GM12878 (cell line): Measurements from ENCODE around the gene HSBP1. TPM values are rescaled to one million over a fixed set of nuclear protein-coding genes. Genes with fewer than 3 reads are reported as not detected.

Source experiments
- ATAC-seq: fragments of 200-7000 bp; cut with Tn5 transposase; 3 replicates; pipeline ENCODE4 v1.9.1; 2020; ENCODE audit warnings: mild to moderate bottlenecking, moderate library complexity
- BruUV-seq: library from RNA; stranded (reverse); fragments of 400-500 nt; replicated peaks from 2 replicates; lab custom pipeline; 2021; lab: Mats Ljungman, UMichigan
- CTCF ChIA-PET: fragments of 300-600 bp; sonication (Branson Sonifier 250); formaldehyde crosslinking; extraction: SDS; loops from one replicate; lab custom pipeline; 2021; ENCODE audit warnings: inconsistent platforms; lab: Yijun Ruan, JAX
- POLR2A ChIA-PET: fragments of 350-600 bp; formaldehyde crosslinking; extraction: SDS; loops from one replicate; lab custom pipeline; 2021; ENCODE audit warnings: inconsistent platforms; lab: Charles Lee
- RAD21 ChIA-PET: fragments of 300-600 bp; sonication (Branson Sonifier 250); formaldehyde crosslinking; loops from one replicate; lab custom pipeline; 2023; ENCODE audit warnings: antibody characterized with exemption; ENCODE audit not compliant: unreplicated experiment; lab: Charles Lee
- SMC1A ChIA-PET: fragments of 300-600 bp; sonication (Branson Sonifier 250); formaldehyde crosslinking; loops from one replicate; lab custom pipeline; 2023; ENCODE audit not compliant: unreplicated experiment, uncharacterized antibody; lab: Charles Lee
- DNase-seq: peaks from one replicate; pipeline ENCODE4 v3.0.0-alpha.2; 2011; ENCODE audit warnings: low read depth, low spot score
- FAIRE-seq: peaks from 3 replicates; lab custom pipeline; 2011; peaks lifted over from hg19 to GRCh38; lab: Jason Lieb, UNC
- H2AFZ ChIP-seq: 2 replicates; pipeline ENCODE4 v1.6.0; 2011; ENCODE audit warnings: low read depth, low read length, control low read depth; ENCODE audit not compliant: control insufficient read depth
- H3K27ac ChIP-seq: 2 replicates; pipeline ENCODE4 v1.5.1; 2011; ENCODE audit warnings: control low read depth; ENCODE audit not compliant: control insufficient read depth, insufficient read depth
- H3K27me3 ChIP-seq, 2 experiments: replicated peaks in 1 of 2; 2 replicates each; pipeline versions ENCODE4 v1.6.0 to v1.6.1; 2011; ENCODE audit warnings: low read length in 1 of 2; ENCODE audit not compliant: control insufficient read depth in 2 of 2, insufficient read depth in 2 of 2
- H3K36me3 ChIP-seq, 2 experiments: 2 replicates each; pipeline ENCODE4 v1.5.1; 2011; ENCODE audit warnings: low read length in 1 of 2; ENCODE audit not compliant: control insufficient read depth in 2 of 2, insufficient read depth in 2 of 2
- H3K4me1 ChIP-seq: 2 replicates; pipeline ENCODE4 v1.6.1; 2011; ENCODE audit warnings: mild to moderate bottlenecking, low read length, moderate library complexity, mixed read lengths; ENCODE audit not compliant: control insufficient read depth, insufficient read depth
- H3K4me2 ChIP-seq: 2 replicates; pipeline ENCODE4 v1.6.0; 2011; ENCODE audit warnings: control low read depth; ENCODE audit not compliant: control insufficient read depth, insufficient read depth
- H3K4me3 ChIP-seq: fragments of 200-600 bp; sonication (generic); 2 replicates; pipeline ENCODE4 v1.5.1; 2016
- H3K79me2 ChIP-seq: 2 replicates; pipeline ENCODE4 v1.6.0; 2011; ENCODE audit warnings: low read length; ENCODE audit not compliant: control insufficient read depth, insufficient read depth
- H3K9ac ChIP-seq: 2 replicates; pipeline ENCODE4 v1.8.0; 2011; ENCODE audit warnings: low read length, control low read depth, mixed read lengths; ENCODE audit not compliant: control insufficient read depth, insufficient read depth
- H3K9me3 ChIP-seq: replicated peaks from 3 replicates; pipeline ENCODE4 v1.5.1; 2011; ENCODE audit warnings: mild to moderate bottlenecking, low read length; ENCODE audit not compliant: control insufficient read depth, insufficient read depth
- H4K20me1 ChIP-seq: 2 replicates; pipeline ENCODE4 v1.6.0; 2011; ENCODE audit not compliant: control insufficient read depth, insufficient read depth
- BCL11A ChIP-seq: IDR thresholded peaks from 2 replicates; pipeline ENCODE4 v1.6.1; 2011; ENCODE audit warnings: low read depth, low read length
- DPF2 ChIP-seq: fragments of 450-650 bp; IDR thresholded peaks from 2 replicates; pipeline ENCODE4 v1.6.1; 2017; ENCODE audit warnings: mild to moderate bottlenecking
- EP300 ChIP-seq, 2 experiments: fragments of 150-350 bp in 1 of 2; IDR thresholded peaks; 2 replicates each; pipeline ENCODE4 v1.6.1; 2011 to 2012; ENCODE audit warnings: low read depth in 2 of 2, low read length in 2 of 2, borderline replicate concordance in 1 of 2, improper control_type of control experiment in 1 of 2, inconsistent platforms in 1 of 2; ENCODE audit not compliant: control insufficient read depth in 1 of 2
- EZH2 ChIP-seq: IDR thresholded peaks from 2 replicates; pipeline ENCODE4 v1.6.1; 2012; ENCODE audit warnings: low read depth, mild to moderate bottlenecking, control low read depth, inconsistent platforms, low read length, borderline replicate concordance; ENCODE audit not compliant: control insufficient read depth
- RBBP5 ChIP-seq: fragments of 200-600 bp; sonication (generic); conservative IDR thresholded peaks from 2 replicates; pipeline ENCODE4 v1.6.1; 2016
- RUNX3 ChIP-seq: IDR thresholded peaks from 2 replicates; pipeline ENCODE4 v1.6.1; 2012; ENCODE audit warnings: low read length, inconsistent platforms
- SMC3 ChIP-seq: IDR thresholded peaks from 2 replicates; pipeline ENCODE4 v1.6.1; 2011; ENCODE audit warnings: low read length, improper control_type of control experiment, borderline replicate concordance
- TAF1 ChIP-seq: IDR thresholded peaks from 2 replicates; pipeline ENCODE4 v1.6.1; 2011; ENCODE audit warnings: mild to moderate bottlenecking, low read depth, low read length, borderline replicate concordance
- TARDBP ChIP-seq: IDR thresholded peaks from 2 replicates; pipeline ENCODE4 v1.6.1; 2016; ENCODE audit warnings: borderline replicate concordance
- TCF3 ChIP-seq: IDR thresholded peaks from 2 replicates; pipeline ENCODE4 v1.6.1; 2012; ENCODE audit warnings: low read depth, mild to moderate bottlenecking, low read length, borderline replicate concordance; ENCODE audit not compliant: insufficient read depth
- ZBED1 ChIP-seq: IDR thresholded peaks from 2 replicates; pipeline ENCODE4 v1.6.1; 2016; ENCODE audit warnings: borderline replicate concordance
- ZZZ3 ChIP-seq: IDR thresholded peaks from 2 replicates; pipeline ENCODE4 v1.6.1; 2011; ENCODE audit warnings: low read depth; ENCODE audit not compliant: control insufficient read depth, insufficient read length
- WGBS: methylation state at CpG from one replicate; pipeline ENCODE4 v1.1.6; 2016; ENCODE audit warnings: low lambda C conversion rate; ENCODE audit not compliant: insufficient replicate concordance, insufficient coverage; ENCODE audit errors: missing lambda C conversion rate; 5-methylcytosine and 5-hydroxymethylcytosine counted together
- in situ Hi-C: fragments of 300-500 bp; cut with MboI; formaldehyde crosslinking; loops from 9 replicates; pipeline ENCODE4 v1.14.3; 2018; ENCODE audit warnings: mixed read lengths
- intact Hi-C: fragments of 100-400 bp; cut with micrococcal nuclease; formaldehyde crosslinking; loops from one replicate; pipeline ENCODE4 v1.14.2; 2022; ENCODE audit not compliant: unreplicated experiment
- polyA plus RNA-seq, 11 experiments: library from polyadenylated mRNA; depleted of rRNA in 4 of 11; unstranded in 6 of 11; stranded (reverse) in 5 of 11; fragments of >200 nt; fragmentation: Nextera tagmentation in 4 of 11; fragmentation: Illumina TruSeq in 1 of 11; extraction: Ambion mirVana in 4 of 11; extraction: Trizol in 1 of 11; gene quantifications; 1 replicate in 1 of 11; 2 replicates in 10 of 11; pipeline versions ENCODE4 v1.2.1 to v1.2.3, GENCODE V29; 2011 to 2016; ENCODE audit warnings: inconsistent platforms in 2 of 11, missing spikeins in 2 of 11, low read depth in 1 of 11
- total RNA-seq, 4 experiments: library from RNA; depleted of rRNA in 3 of 4; stranded (reverse); fragments of >200 nt in 3 of 4; fragmentation: Illumina TruSeq in 1 of 4; extraction: Trizol in 1 of 4; gene quantifications; 2 replicates each; pipeline versions ENCODE4 v1.2.1 to v1.2.3, GENCODE V29; 2013 to 2021
- TF ChIP-seq, protein P1 (sequence below): fragments of 450-650 bp; formaldehyde crosslinking; IDR thresholded peaks from 2 replicates; pipeline ENCODE4 v1.5.0; 2022; ENCODE audit warnings: mild to moderate bottlenecking, missing genetic modification characterization

HSBP1 gene
- total and polyA plus RNA-seq, 10 of the 15 experiments (the other 5 are each of a cell fraction or from before 2014, with no cell fraction given): 26.6 to 263 (median 95.7) TPM

GRCh38 chr16:83776944-83777343 lies 30.8 kb upstream of the HSBP1 start:
- no peak overlapping the region for H3K4me3 ChIP-seq
- no peaks in the 10 kb centered on the region for H3K4me1 ChIP-seq
- no peaks in the 10 kb centered on the region for H4K20me1 ChIP-seq
- intact Hi-C loops: no loop called here
- POLR2A ChIA-PET: no interaction called here
- BruUV-seq: no TSS peak
- CTCF ChIA-PET: no interaction called here
- no peak overlapping the region for H3K9ac ChIP-seq
- 39% methylated on average over 9 of the region's 9 CpGs for WGBS
- RAD21 ChIA-PET: no interaction called here
- DNase-seq (no peak), ATAC-seq (no peak), FAIRE-seq (no peak)
- no peaks in the 10 kb centered on the region for H3K79me2 ChIP-seq
- no peak overlapping the region for H2AFZ ChIP-seq
- no peaks in the 10 kb centered on the region for H3K36me3 ChIP-seq
- no peaks in the 10 kb centered on the region for H3K9me3 ChIP-seq
- SMC1A ChIA-PET: no interaction called here
- H3K4me2 ChIP-seq: no peak overlapping the region
- H3K27me3 ChIP-seq: no peaks in the 10 kb centered on the region; a peak in 1 of 4 replicates
- no peak overlapping the region for H3K27ac ChIP-seq
- in situ Hi-C loops: no loop called here
- TF ChIP-seq TARDBP: no peak
- TF ChIP-seq BCL11A: no peak
- no peak for TF ChIP-seq TAF1
- no peak for TF ChIP-seq RBBP5
- TF ChIP-seq, all 136 proteins: peak for 0

DNA sequence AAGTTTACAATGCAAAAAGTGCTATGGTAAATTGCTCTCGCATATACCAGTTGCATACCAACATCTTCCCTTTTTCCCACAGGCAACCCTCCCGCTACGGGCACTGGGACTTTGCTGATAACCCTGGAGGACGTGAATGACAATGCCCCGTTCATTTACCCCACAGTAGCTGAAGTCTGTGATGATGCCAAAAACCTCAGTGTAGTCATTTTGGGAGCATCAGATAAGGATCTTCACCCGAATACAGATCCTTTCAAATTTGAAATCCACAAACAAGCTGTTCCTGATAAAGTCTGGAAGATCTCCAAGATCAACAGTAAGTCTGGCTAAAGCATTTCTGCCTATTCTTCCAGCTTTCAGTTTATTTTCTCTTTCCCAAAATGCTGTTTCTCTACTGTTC lies 27.9 kb upstream of the HSBP1 start:
- ATAC-seq: no peak
- SMC1A ChIA-PET: no interaction called here
- Histone ChIP-seq H3K36me3 (no peaks in the 10 kb centered on the region), H3K27ac (no peak overlapping the region), H3K9me3 (no peaks in the 10 kb centered on the region), H3K27me3 (no peaks in the 10 kb centered on the region), H3K4me3 (no peak overlapping the region), H3K9ac (no peak overlapping the region), H3K4me2 (no peak overlapping the region), H3K4me1 (no peaks in the 10 kb centered on the region), H2AFZ (no peak overlapping the region), H3K79me2 (no peaks in the 10 kb centered on the region), H4K20me1 (no peaks in the 10 kb centered on the region)
- CTCF ChIA-PET: no interaction called here
- intact Hi-C loops (no loop called here), in situ Hi-C loops (no loop called here)
- DNase-seq: no peak
- 23% methylated on average over 6 of the region's 6 CpGs for WGBS
- RAD21 ChIA-PET: no interaction called here
- no peak for FAIRE-seq
- no TSS peak for BruUV-seq
- POLR2A ChIA-PET: no interaction called here
- no peak for TF ChIP-seq TCF3
- TF ChIP-seq, protein P1, sequence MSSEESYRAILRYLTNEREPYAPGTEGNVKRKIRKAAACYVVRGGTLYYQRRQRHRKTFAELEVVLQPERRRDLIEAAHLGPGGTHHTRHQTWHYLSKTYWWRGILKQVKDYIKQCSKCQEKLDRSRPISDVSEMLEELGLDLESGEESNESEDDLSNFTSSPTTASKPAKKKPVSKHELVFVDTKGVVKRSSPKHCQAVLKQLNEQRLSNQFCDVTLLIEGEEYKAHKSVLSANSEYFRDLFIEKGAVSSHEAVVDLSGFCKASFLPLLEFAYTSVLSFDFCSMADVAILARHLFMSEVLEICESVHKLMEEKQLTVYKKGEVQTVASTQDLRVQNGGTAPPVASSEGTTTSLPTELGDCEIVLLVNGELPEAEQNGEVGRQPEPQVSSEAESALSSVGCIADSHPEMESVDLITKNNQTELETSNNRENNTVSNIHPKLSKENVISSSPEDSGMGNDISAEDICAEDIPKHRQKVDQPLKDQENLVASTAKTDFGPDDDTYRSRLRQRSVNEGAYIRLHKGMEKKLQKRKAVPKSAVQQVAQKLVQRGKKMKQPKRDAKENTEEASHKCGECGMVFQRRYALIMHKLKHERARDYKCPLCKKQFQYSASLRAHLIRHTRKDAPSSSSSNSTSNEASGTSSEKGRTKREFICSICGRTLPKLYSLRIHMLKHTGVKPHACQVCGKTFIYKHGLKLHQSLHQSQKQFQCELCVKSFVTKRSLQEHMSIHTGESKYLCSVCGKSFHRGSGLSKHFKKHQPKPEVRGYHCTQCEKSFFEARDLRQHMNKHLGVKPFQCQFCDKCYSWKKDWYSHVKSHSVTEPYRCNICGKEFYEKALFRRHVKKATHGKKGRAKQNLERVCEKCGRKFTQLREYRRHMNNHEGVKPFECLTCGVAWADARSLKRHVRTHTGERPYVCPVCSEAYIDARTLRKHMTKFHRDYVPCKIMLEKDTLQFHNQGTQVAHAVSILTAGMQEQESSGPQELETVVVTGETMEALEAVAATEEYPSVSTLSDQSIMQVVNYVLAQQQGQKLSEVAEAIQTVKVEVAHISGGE (CRISPR knock-in tag): no peak
- TF ChIP-seq DPF2: no peak
- TF ChIP-seq ZZZ3: no peak
- no peak for TF ChIP-seq SMC3
- TF ChIP-seq ZBED1: no peak
- no peak for TF ChIP-seq EP300 (IDR thresholded peaks at IDR 0.05; ENCODE audit: borderline replicate concordance in 1 of 2, control insufficient read depth in 1 of 2, low read depth in 2 of 2, low read length in 2 of 2)
- no peak for TF ChIP-seq RUNX3
- no peak for TF ChIP-seq EZH2
